ENCODE results near the gene EAF1.

GRCh38 chr3:15453991-15454625 is 26.7 kb downstream of the EAF1 start:
- TF ChIP-seq, protein P1, sequence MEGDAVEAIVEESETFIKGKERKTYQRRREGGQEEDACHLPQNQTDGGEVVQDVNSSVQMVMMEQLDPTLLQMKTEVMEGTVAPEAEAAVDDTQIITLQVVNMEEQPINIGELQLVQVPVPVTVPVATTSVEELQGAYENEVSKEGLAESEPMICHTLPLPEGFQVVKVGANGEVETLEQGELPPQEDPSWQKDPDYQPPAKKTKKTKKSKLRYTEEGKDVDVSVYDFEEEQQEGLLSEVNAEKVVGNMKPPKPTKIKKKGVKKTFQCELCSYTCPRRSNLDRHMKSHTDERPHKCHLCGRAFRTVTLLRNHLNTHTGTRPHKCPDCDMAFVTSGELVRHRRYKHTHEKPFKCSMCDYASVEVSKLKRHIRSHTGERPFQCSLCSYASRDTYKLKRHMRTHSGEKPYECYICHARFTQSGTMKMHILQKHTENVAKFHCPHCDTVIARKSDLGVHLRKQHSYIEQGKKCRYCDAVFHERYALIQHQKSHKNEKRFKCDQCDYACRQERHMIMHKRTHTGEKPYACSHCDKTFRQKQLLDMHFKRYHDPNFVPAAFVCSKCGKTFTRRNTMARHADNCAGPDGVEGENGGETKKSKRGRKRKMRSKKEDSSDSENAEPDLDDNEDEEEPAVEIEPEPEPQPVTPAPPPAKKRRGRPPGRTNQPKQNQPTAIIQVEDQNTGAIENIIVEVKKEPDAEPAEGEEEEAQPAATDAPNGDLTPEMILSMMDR (IDR thresholded peaks at IDR 0.05): no peak
- TF ChIP-seq POLR2A (IDR thresholded peaks at IDR 0.05): no peak
